MM.1S (cell line): ENCODE results near the gene SLC25A26.

ENCODE experiments used
- CTCF ChIP-seq: fragments of 300-600 bp; sonication (generic); IDR thresholded peaks from 2 replicates; pipeline ENCODE4 v1.5.1; 2016; ENCODE audit warnings: antibody characterized with exemption, low read length, mixed read lengths
- EZH2 ChIP-seq: fragments of 300-600 bp; sonication (generic); optimal IDR thresholded peaks from 2 replicates; pipeline ENCODE3; 2017; ENCODE audit warnings: low read depth, mild to moderate bottlenecking, antibody characterized with exemption, low read length, mixed read lengths
- EZH2phosphoT487 ChIP-seq: fragments of 300-600 bp; sonication (generic); IDR thresholded peaks from 2 replicates; pipeline ENCODE4 v1.6.1; 2018; ENCODE audit warnings: antibody characterized with exemption, low read length

DNA sequence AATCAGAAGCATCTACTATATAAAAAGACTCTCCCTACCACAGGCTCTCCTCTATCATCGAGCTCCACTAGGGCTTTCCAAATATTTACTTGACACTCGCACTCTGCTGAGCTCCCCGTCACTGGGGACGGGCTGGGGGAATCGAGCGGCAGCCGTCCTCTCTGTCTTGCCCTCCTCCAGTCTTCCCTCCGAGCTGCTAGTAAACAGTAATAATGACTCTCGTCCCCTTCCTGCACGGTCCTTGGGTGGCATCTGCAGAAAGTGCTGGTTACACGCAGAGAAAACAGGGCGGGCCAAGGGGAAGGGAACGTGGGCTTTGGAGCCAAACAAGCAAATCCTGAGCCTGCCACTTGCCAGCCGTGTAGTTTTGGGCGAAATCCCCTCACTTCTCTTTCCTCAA, 183.4 kb downstream of the SLC25A26 start:
- TF ChIP-seq CTCF = no peak
- TF ChIP-seq EZH2 = no peak
- no peak for TF ChIP-seq EZH2phosphoT487
